ENCODE data around the gene CEP63.

The CEP63 gene

DNA sequence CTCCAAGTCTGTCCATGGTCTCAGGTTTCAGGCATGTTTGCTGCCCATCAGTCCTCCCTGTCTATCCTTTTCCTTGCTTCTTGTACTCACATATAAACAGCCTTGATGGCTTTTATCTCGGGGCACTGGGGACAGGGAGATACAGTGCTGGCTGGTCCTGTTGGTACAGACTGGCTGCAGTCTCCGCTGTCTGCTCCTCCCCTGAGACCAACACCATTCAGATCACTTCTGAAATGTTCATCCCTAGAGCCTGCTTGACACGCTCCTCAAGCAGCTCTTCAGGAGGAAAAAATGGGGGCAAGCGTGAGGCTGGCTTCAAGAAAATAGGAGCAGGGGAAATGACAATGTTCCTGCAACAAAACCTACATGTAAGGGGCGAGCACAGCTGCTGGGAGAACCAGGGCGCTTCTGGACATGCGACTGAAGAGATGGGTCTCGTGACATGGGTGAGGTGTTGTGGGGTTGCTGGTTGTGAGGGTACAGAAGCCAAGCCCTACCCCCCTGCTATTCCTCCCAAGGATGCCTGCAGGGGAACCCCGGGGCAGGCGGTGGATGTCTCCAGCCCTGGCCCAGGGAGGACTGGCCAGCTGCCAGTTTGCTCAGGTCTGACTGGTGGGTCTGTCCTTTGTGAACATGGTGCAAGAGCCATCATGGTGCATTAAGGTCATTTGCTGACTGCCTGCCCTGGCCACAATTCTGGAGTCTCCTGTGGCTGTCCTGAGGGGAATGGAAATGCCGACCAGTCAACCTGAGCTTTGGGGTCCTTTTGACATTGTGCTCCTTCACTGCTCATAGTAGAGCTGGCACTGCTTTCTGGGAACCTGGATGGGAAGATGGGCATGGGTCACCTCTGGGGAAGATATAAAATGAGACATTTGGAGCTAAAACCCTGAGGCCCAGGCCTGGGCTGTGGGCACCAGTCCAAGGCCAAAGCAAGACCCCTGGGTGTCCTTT is 124.9 kb downstream of the CEP63 start:
- no peak for DNase-seq

DNA sequence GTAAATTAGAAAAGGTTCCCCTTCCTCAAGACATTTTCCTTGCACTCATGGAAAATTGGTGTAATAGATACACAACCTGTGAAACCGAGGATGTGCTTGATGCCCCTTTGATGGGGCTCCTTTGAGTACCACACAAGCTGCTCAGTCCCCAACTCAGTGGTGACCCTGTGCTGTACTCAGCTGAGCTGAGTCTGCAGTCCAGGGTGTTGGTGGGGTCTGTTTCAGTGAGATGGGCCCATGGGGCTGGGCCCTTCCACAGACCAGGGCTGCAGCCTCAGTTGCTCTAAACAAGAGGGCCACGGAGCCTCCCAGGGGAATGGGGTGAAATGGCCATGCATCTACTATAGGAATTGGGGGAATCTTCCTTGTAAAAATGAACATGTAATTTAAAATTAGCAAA is 125.7 kb downstream of the CEP63 start:
- DNase-seq = no peak

DNA sequence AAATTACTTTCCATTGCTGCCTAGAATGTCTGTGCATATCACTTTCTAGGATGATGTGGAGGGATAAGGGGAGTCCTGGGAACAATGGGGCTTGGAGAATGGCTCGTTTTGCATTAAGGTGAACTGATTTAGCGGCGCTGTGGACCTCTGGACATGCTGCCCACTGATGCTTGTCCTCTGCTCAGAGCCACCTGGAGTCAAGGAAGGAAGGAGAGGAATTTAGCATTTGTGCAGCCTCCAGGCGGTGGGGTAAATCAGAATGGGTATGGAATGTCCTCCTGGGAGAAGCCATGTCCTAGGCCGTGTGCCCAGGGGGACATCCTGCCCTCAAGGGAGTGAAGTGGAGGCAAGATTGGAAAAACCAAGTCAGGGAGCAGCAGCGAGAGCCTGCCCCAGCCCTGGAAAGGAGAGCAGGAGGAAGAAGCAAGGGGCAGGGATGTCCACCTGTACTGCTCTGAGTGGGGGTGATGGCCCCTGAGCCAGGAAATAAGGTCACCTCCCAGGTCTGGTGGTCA is 127.2 kb downstream of the CEP63 start:
- no peak for DNase-seq

DNA sequence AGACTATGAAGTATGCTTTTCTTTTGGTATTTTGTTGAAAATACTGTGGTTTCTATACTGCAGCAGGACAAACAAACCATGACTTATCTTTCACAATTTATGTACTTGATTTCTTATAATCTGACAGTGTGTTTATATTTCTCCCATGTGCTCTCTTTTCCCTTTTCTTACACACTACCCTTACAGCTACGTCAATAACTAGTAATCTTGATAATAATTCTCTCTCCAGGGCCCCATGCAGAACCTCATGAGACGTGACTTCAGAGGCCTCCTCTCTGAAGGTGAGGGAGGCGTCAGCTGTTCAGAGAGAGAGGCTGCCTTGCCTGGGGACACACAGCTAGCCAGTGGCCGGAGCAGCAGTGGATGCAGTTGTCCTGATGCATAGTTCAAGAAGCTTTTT is 129.1 kb downstream of the CEP63 start:
- no peak for DNase-seq

DNA sequence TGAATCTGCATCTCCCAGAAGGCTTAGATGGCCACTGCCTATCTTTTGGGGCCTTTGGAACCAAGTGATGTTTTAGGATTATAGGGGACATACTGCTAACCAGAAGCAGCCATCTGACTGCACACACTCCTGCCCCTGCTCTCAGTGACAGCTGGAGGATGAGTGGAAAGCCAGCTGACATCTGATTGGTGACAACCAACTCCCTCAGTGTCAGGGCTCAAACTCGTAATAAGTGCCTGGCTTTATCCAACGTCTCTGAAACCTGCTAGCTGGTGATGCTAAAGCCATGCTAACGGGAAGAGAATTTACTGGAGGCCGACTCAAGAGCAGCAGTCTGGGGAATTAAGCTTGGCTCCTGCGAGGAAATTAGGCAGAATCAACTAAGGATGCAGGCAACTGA is 129.9 kb downstream of the CEP63 start:
- peak; percentile 9 for DNase-seq

DNA sequence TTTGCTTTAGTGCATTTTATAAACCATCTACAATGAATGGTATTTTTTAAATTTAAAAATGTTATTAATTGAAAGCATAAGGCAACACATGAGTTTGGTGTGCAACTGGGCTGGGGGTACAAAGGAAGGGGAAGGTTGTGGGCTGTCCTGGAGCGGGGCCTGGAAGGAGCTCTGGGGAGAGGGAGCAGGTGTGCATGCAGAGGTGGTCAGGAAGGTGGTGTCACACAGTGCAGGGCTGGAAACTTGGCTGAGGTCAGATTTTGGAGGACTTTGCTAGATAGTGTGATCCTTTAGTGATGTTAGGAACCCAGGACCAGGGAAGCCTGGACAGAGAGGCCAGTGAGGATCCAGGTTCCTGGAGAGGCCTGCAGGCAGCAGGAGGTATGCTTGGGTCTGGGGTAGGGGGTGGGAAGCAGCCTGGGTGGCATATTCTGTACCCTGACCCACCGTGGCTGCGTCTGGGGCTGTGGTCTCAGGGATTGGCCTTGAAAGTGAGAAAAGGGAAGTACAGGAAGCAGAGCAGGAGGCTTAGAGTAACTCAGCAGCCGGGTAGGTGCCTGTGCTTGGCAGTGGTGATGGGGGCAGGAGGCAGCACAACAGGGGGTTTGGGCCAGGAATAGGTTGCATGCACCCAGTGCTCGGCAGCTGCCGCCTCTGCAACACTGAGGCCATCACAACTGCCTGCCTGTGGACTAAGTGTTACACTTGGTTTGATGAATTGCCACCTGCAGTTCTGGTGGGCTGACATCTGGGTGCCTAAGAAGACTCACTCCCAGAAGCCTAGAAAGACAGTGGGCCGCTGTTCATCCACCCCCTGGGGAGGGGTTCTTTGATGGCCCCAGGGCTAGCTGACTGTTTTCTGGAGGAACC is 132.0 kb downstream of the CEP63 start:
- no peak for DNase-seq

DNA sequence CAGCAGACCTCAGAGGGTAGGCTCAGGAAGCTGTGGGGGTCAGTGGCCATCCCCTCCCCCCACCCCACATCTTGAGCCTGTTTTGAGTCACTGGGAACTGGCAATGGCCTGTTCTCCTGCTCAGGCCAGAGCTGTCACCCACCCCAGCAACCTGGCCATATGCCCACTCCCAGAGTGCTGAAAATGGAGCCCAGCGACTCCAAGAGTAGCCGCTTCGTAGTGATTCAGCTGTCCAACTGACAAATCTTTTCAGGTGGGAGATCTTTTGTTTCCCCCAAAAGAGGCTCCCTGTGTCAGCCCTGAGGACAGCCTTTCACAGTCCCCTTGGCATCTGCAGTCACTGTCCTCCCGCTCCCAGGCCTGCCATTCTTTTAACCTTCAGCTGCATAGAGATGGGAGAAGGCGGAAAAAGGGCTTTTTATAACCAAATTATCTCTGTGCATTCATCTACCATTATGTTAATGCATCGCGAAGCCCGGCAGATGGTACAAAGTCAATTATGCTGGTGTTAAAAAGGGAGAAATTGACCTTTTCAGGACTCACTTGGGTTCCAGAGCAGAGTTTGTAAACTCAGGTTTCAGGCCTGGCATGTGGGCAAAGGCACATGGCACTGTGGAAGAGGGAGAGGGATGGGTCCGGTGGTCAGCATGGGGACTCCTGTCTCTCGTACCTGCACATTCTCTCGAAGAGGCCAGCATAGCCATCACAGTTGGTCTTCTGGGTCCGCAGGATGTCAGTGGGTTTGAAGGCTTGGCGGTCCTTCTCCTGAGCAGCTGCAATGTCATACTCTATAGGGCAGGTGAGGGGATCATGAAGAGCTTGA is 132.8 kb downstream of the CEP63 start:
- no peak for DNase-seq

DNA sequence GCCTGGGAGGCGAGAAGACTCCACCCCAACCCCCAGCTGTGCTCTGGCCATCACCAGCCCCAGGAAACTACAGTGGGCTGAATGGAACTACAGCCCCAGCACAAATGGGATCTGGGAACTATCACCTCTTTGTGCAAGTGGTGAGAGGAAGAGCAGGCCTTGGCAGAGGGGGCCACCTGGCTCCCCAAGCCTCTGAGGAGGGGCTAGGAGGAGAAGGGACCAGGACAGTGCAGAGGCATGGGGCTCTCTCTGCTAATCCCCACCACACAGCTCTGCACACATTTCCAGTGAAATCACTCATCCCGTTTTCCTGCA is 133.4 kb downstream of the CEP63 start:
- no peak for DNase-seq

DNA sequence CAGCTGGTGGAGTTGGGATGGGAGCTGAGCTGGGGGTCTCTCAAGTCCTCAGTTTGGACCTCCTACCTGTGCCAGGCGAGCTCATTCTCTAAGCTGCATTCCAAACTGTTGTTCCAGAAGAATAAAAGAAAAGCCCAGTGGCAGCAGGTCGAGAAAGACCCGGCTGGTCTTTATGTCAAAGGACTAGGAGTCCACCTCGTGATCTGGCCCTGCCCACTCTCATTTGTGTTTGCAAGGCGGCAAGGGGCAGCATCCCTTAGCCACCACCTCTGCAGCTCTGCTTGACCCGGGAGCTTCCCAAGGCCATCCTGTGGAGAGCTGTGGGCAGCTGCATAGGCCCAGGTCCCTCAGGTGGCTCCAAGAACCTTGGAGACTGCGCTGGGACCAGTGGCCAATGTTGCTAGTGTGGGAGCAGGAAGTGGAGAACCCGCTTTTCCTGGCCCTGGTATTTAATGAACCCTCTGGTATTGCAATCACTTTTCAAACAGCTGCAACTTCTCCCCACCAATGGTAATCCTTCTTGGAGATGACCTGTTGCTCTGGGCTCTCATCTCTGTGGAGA is 134.1 kb downstream of the CEP63 start:
- DNase-seq = no peak

DNA sequence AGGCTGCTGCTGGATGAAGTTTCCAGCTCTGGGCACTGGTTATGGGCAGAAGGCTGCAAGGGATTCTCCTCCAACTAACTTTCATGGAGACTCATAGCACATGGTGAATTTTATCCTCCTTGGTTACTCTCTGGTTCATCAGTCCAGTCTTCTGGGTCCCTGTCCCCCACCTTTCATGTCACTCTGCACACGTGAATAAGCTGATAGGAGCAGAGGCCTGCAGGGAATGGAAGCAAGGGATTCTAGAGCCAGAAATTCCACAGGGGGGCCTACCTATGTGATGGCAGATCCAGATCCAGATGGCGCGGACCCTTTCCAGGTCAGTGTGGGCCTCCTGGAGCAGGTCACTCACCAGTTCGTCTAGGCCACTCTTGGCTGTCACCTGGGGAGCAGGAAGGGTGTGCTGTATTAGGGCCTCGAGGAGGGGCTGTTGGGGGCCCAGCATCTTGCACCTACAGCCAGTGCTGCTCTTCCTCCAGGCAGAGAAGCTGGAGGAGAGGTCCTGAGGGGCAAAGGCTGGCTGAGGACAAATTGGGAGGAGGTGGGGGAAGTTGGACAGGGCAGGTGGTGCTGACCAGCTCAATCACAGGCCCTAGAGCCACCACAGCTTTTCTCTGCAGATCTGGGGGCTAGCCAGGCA is 134.7 kb downstream of the CEP63 start:
- DNase-seq = no peak

DNA sequence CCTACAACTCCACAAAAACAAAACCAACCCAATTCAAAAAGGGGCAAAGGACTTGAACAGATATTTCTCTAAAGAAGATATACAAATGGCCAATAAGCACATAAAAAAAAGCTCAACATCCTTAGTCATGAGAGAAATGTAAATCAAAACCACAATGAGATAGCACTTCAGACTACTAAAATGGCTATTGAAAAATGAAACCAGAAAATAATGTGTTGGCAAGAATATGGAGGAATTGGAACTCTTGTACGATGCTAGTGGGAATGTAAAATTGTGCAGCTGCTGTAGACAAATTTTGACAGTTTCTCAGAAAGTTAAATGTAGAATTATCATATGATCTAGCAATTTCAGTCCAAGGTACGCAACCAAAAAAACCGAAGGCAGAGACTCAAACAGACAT is 136.0 kb downstream of the CEP63 start:
- no peak for DNase-seq

DNA sequence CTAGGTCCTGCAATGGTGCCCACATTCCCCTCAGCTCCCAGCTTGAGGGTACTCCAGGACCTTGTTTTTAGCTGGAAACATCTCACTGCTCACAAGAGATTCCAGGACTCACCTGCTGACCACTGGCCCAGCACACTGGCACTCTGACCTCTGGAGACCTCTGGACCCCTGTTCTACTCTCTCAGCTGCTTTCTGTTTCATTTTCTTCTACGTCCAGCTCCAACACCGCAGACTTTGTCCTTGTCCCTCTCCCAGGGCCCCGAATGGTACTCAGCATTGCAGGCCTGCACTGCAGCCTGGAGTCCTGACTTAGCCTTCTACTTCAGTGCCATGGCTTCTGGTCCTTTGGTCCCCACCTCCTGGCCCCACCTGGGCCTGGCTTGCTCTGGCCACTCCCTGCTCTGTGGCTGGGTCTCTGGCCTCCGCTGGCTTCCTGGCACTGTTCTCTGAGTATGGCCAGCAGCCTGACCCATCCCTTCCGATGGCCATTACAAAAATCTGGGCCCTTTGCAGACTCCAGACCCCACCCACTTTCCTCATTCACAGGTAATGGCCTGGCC is 137.0 kb downstream of the CEP63 start:
- DNase-seq = no peak

DNA sequence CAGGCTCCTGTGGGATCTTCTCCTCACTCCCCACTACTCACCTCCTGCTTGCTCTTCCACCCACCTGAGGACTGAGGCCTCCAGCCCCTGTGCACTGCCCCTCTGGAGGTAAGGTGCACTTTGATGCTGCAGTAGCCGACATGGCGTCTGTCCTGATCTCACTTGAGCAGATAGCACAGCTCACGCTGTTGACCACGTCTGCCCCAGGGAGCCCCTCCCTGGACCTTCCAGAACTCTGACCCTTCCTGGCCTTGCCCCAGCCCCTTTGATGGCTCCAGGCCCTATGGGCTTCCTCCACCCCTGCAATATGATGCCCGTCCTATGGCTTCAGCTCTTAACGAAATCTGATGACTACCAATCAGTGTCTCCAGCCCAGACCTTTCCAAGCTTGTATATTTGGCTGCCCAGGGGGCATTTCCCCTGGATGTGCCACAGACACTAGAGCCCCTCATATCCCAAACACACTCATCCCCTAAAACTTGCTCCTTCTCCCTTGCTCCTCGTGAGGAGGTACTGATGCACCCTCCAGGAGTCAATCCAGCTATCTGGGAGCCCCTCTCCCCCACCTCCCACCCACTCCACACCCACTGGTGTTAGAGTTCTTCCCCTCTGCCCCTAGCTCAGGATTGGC is 137.9 kb downstream of the CEP63 start:
- no peak for DNase-seq
